Left lung (tissue), 10 donors: ENCODE results near the gene OR2D3. TPM values are rescaled to one million over a fixed set of nuclear protein-coding genes. Genes with fewer than 3 reads are reported as not detected.
"Not testable (repeated sequence)": the region's sequence is repeated elsewhere in the genome, so short reads cannot be mapped to it uniquely, and the experiment has no call there.

Experiments used
- ATAC-seq: fragments of 200-7000 bp; cut with Tn5 transposase; one replicate; pipeline ENCODE4 v1.9.1; 2020; ENCODE audit warnings: moderate library complexity
- DNase-seq, 4 donors: peaks; one replicate each; pipeline ENCODE4 v3.0.0-alpha.2; 2013 to 2020
- H3K27ac ChIP-seq, 2 donors: fragments of 200-600 bp; sonication (generic) in 1 of 2; one replicate each; pipeline versions ENCODE4 v1.5.0 to v1.8.0; 2020 to 2021
- H3K27me3 ChIP-seq, 2 donors: fragments of 200-600 bp; sonication (generic) in 1 of 2; one replicate each; pipeline versions ENCODE4 v1.5.0 to v1.8.0; 2020 to 2021
- H3K36me3 ChIP-seq, 2 donors: fragments of 200-600 bp; sonication (generic) in 1 of 2; one replicate each; pipeline versions ENCODE4 v1.5.0 to v1.8.0; 2020 to 2021
- H3K4me1 ChIP-seq, 2 donors: fragments of 200-600 bp; one replicate each; pipeline ENCODE4 v1.8.0; 2021
- H3K4me3 ChIP-seq, 2 donors: fragments of 200-600 bp; sonication (generic) in 1 of 2; one replicate each; pipeline versions ENCODE4 v1.5.0 to v1.8.0; 2020 to 2021; ENCODE audit warnings: mild to moderate bottlenecking in 1 of 2
- H3K9me3 ChIP-seq, 2 donors: fragments of 200-600 bp; sonication (generic) in 1 of 2; one replicate each; pipeline versions ENCODE4 v1.5.0 to v1.8.0; 2020 to 2021
- CTCF ChIP-seq, 2 donors: fragments of 200-600 bp; sonication (generic) in 1 of 2; IDR thresholded peaks; one replicate each; pipeline versions ENCODE4 v1.5.0 to v1.8.0; 2021; ENCODE audit warnings: antibody characterized with exemption in 2 of 2
- intact Hi-C, 2 donors: fragments of 100-400 bp; cut with DNase I; formaldehyde crosslinking; loops; one replicate each; pipeline versions ENCODE4 v1.11.2 to v1.14.2; 2022
- polyA plus RNA-seq, 6 donors: library from polyadenylated mRNA; unstranded; fragments of 120-200 nt; gene quantifications; one replicate each; pipeline ENCODE4 v1.2.1, GENCODE V29; 2013; ENCODE audit not compliant: insufficient read length in 6 of 6
- total RNA-seq, 2 donors: library from RNA; stranded (reverse); fragmentation: NEBNext Ultra II Directional; extraction: Animal tissue kit (Norgen Biotek cat#: 25700); gene quantifications; one replicate each; pipeline ENCODE4 v1.2.1, GENCODE V29; 2021
- donor health status: DM: no; HTN: yes; CAD: no.
- donor health status: DM: no; HTN: no; CAD: no.

Gene OR2D3
- total and polyA plus RNA-seq, 8 donors = not detected

- no peaks in the 10 kb centered on the region for H3K4me1 ChIP-seq
- no peak overlapping the region for H3K4me3 ChIP-seq
- no peaks in the 10 kb centered on the region for H3K27me3 ChIP-seq
- TF ChIP-seq CTCF (IDR thresholded peaks at IDR 0.05) = no peak
- no peaks in the 10 kb centered on the region for H3K36me3 ChIP-seq
- no peaks in the 10 kb centered on the region for H3K9me3 ChIP-seq
- H3K27ac ChIP-seq = no peak overlapping the region
- DNase-seq (no peak), ATAC-seq (no peak)
- intact Hi-C loops = no loop called here
Observed at GRCh38 chr11:6895010-6895409, 25.8 kb upstream of the OR2D3 start.

- H3K27me3 ChIP-seq = no peaks in the 10 kb centered on the region
- no peak for DNase-seq
- no peaks in the 10 kb centered on the region for H3K9me3 ChIP-seq
- no peak for ATAC-seq
- no peaks in the 10 kb centered on the region for H3K4me1 ChIP-seq
- TF ChIP-seq CTCF (IDR thresholded peaks at IDR 0.05) = no peak
- H3K4me3 ChIP-seq = no peak overlapping the region
- no peak overlapping the region for H3K27ac ChIP-seq
- intact Hi-C loops = no loop called here
- no peaks in the 10 kb centered on the region for H3K36me3 ChIP-seq
Observed at GRCh38 chr11:6898911-6899310, 21.9 kb upstream of the OR2D3 start.

- H3K36me3 ChIP-seq = no peaks in the 10 kb centered on the region
- no peaks in the 10 kb centered on the region for H3K27me3 ChIP-seq
- DNase-seq = no peak
- H3K4me1 ChIP-seq = no peaks in the 10 kb centered on the region
- no peaks in the 10 kb centered on the region for H3K9me3 ChIP-seq
- no peak overlapping the region for H3K4me3 ChIP-seq
- ATAC-seq = no peak
- no peak overlapping the region for H3K27ac ChIP-seq
- intact Hi-C loops = no loop called here
- TF ChIP-seq CTCF (IDR thresholded peaks at IDR 0.05) = no peak
Observed at GRCh38 chr11:6900327-6900999, 20.3 kb upstream of the OR2D3 start.

- H3K27ac ChIP-seq, H3K4me3 ChIP-seq, DNase-seq, H3K9me3 ChIP-seq, H3K36me3 ChIP-seq, H3K27me3 ChIP-seq, H3K4me1 ChIP-seq, intact Hi-C loops, ATAC-seq: not testable (repeated sequence)
Observed at GRCh38 chr11:6904804-6905203, 16.0 kb upstream of the OR2D3 start.

GRCh38 chr11:6911378-6911777 lies 9.4 kb upstream of the OR2D3 start:
- Histone ChIP-seq H3K27me3 (no peaks in the 10 kb centered on the region), H3K4me3 (no peak overlapping the region), H3K27ac (no peak overlapping the region), H3K36me3 (no peaks in the 10 kb centered on the region), H3K4me1 (no peaks in the 10 kb centered on the region), H3K9me3 (no peaks in the 10 kb centered on the region)
- TF ChIP-seq CTCF (IDR thresholded peaks at IDR 0.05) = no peak
- DNase-seq (no peak), ATAC-seq (no peak)
- intact Hi-C loops = no loop called here

- TF ChIP-seq CTCF (IDR thresholded peaks at IDR 0.05) = no peak
- no peak overlapping the region for H3K4me3 ChIP-seq
- no peaks in the 10 kb centered on the region for H3K4me1 ChIP-seq
- no peaks in the 10 kb centered on the region for H3K9me3 ChIP-seq
- ATAC-seq = no peak
- no peaks in the 10 kb centered on the region for H3K27me3 ChIP-seq
- peak in 1 of 4 donors; percentile 18 for DNase-seq
- H3K27ac ChIP-seq = no peak overlapping the region
- no peaks in the 10 kb centered on the region for H3K36me3 ChIP-seq
- intact Hi-C loops = no loop called here
Observed at GRCh38 chr11:6911948-6912347, 8.9 kb upstream of the OR2D3 start.
